Gastrocnemius medialis (tissue), 4 donors: ENCODE data around the gene SORT1.

Source experiments
- POLR2A ChIP-seq, 2 donors: fragments of 450-650 bp; IDR thresholded peaks; one replicate each; pipeline ENCODE4 v1.6.1; 2017; ENCODE audit warnings: antibody characterized with exemption in 2 of 2, mild to moderate bottlenecking in 2 of 2, moderate library complexity in 2 of 2
- TF ChIP-seq, protein P1 (sequence below), 5 experiments: fragments of 450-650 bp in 3 of 5; fragments of 200-600 bp in 2 of 5; sonication (generic) in 2 of 5; IDR thresholded peaks in 4 of 5; conservative IDR thresholded peaks in 1 of 5; 1 replicate in 4 of 5; 2 replicates in 1 of 5; pipeline ENCODE4 v1.5.1; 2016 to 2019; ENCODE audit warnings: antibody characterized with exemption in 5 of 5, mild to moderate bottlenecking in 3 of 5, moderate library complexity in 3 of 5

DNA sequence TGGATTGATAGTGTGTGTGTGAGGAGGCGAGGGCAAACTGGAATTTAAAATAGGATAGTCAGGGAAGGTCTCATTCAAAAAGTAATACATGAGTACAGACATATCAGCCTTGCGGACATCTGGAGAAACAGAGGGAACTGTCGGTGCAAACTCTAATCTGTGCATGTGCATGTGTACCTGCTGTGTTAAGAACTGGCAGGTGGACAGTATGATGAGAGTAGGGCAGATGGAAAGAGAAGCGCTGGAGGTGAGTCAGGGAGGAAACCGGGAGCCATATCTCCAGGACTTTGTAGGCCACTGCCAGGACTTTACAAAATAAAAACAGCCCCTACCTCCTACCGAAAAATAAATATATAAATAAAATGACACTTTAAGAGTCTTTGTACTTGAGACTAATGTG lies 59.6 kb downstream of the SORT1 start:
- TF ChIP-seq, protein P1, sequence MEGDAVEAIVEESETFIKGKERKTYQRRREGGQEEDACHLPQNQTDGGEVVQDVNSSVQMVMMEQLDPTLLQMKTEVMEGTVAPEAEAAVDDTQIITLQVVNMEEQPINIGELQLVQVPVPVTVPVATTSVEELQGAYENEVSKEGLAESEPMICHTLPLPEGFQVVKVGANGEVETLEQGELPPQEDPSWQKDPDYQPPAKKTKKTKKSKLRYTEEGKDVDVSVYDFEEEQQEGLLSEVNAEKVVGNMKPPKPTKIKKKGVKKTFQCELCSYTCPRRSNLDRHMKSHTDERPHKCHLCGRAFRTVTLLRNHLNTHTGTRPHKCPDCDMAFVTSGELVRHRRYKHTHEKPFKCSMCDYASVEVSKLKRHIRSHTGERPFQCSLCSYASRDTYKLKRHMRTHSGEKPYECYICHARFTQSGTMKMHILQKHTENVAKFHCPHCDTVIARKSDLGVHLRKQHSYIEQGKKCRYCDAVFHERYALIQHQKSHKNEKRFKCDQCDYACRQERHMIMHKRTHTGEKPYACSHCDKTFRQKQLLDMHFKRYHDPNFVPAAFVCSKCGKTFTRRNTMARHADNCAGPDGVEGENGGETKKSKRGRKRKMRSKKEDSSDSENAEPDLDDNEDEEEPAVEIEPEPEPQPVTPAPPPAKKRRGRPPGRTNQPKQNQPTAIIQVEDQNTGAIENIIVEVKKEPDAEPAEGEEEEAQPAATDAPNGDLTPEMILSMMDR (IDR thresholded peaks at IDR 0.05 in 4 of 5, conservative IDR thresholded peaks at IDR 0.05 in 1 of 5), result no peak
- no peak for TF ChIP-seq POLR2A (IDR thresholded peaks at IDR 0.05)
